Body of pancreas (tissue), 4 donors: ENCODE measurements around the gene OR6P1. TPM values are rescaled to one million over a fixed set of nuclear protein-coding genes. Genes with fewer than 3 reads are reported as not detected.

Experiments
- ATAC-seq: fragments of 150-250 bp; one replicate; pipeline ENCODE4 v1.9.1; 2016
- DNase-seq, 4 donors: peaks; one replicate each; pipeline ENCODE4 v3.0.0-alpha.2; 2019
- H3K27ac ChIP-seq, 4 donors: fragments of 200-600 bp; sonication (generic); 1 replicate in 3 of 4; 2 replicates in 1 of 4; pipeline versions ENCODE4 v1.5.1 to v1.6.1; 2016 to 2019; ENCODE audit warnings: mild to moderate bottlenecking in 1 of 4, mixed read lengths in 1 of 4, moderate library complexity in 1 of 4
- H3K27me3 ChIP-seq, 2 donors: fragments of 200-600 bp; sonication (generic); one replicate each; pipeline ENCODE4 v1.6.0; 2016; ENCODE audit warnings: mild to moderate bottlenecking in 1 of 2
- H3K36me3 ChIP-seq, 2 donors: fragments of 200-600 bp; sonication (generic); replicated peaks in 1 of 2; 2 replicates each; pipeline ENCODE4 v1.5.1; 2016; ENCODE audit warnings: low read depth in 2 of 2; ENCODE audit not compliant: insufficient read depth in 1 of 2
- H3K4me1 ChIP-seq: fragments of 200-600 bp; sonication (generic); one replicate; pipeline ENCODE4 v1.6.0; 2016
- H3K4me3 ChIP-seq, 2 donors: fragments of 200-600 bp; sonication (generic); 1 replicate in 1 of 2; 2 replicates in 1 of 2; pipeline ENCODE4 v1.5.1; 2016 to 2019
- H3K9me3 ChIP-seq, 3 donors: fragments of 200-600 bp; sonication (generic); 1 replicate in 2 of 3; 2 replicates in 1 of 3; pipeline ENCODE4 v1.5.1; 2016
- CTCF ChIP-seq, 7 experiments: fragments of 450-650 bp in 4 of 7; fragments of 200-600 bp in 3 of 7; sonication (generic) in 3 of 7; IDR thresholded peaks; one replicate each; pipeline ENCODE4 v1.5.1; 2016 to 2019; ENCODE audit warnings: antibody characterized with exemption in 7 of 7
- POLR2A ChIP-seq, 3 donors: fragments of 450-650 bp; IDR thresholded peaks; one replicate each; pipeline ENCODE4 v1.6.1; 2016; ENCODE audit warnings: antibody characterized with exemption in 3 of 3, mild to moderate bottlenecking in 2 of 3
- WGBS, 2 donors: methylation state at CpG; one replicate each; pipeline ENCODE4 v1.1.5; 2017; 5-methylcytosine and 5-hydroxymethylcytosine counted together
- intact Hi-C: fragments of 100-400 bp; cut with DNase I; formaldehyde crosslinking; loops from one replicate; pipeline ENCODE4 v1.15.1; 2023
- total RNA-seq, 2 donors: library from RNA; depleted of rRNA; stranded (reverse); fragments of >200 nt; gene quantifications; one replicate each; pipeline ENCODE4 v1.1.0, GENCODE V29; 2016

The OR6P1 gene
- total RNA-seq, 2 donors from 2014 or later, result not detected

DNA sequence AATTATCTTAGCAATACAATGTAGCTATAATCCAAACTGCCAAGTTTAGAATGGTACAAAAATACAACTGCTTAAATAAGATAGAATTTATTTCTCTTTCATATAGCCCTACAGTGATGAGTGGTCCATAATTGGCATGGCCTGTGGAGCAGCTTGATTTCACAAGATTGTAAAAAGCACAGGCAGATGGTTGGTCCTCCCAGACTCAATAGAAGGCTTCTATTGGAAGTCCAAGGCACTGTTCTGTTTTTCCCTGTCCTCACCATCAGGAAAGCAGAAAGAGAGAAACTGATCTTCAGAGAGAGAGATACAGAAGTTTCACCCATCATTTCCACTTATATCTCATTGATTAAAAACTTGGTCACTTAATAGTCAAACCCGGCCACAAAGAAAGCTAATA is 1.8 kb upstream of the OR6P1 start:
- Histone ChIP-seq H3K36me3 (no peaks in the 10 kb centered on the region), H3K27ac (no peak overlapping the region), H3K4me3 (no peak overlapping the region), H3K9me3 (no peaks in the 10 kb centered on the region), H3K4me1 (no peaks in the 10 kb centered on the region), H3K27me3 (no peaks in the 10 kb centered on the region)
- intact Hi-C loops, result no loop called here
- no peak for DNase-seq
- 43 to 53% methylated on average over 1 of the region's 1 CpG for WGBS, 2 donors
- TF ChIP-seq POLR2A (IDR thresholded peaks at IDR 0.05) (no peak), CTCF (IDR thresholded peaks at IDR 0.05) (no peak)
- ATAC-seq, result no peak

- no peak for ATAC-seq
Measured at GRCh38 chr1:158564608-158565007, 5.8 kb downstream of the OR6P1 start.

GRCh38 chr1:158563853-158564252 is 6.5 kb downstream of the OR6P1 start:
- 43 to 58% methylated on average over 2 of the region's 2 CpGs for WGBS, 2 donors
- no peak for ATAC-seq
- intact Hi-C loops, result no loop called here
- Histone ChIP-seq H3K9me3 (no peaks in the 10 kb centered on the region), H3K36me3 (no peaks in the 10 kb centered on the region), H3K4me3 (no peak overlapping the region), H3K4me1 (no peaks in the 10 kb centered on the region), H3K27ac (no peak overlapping the region), H3K27me3 (no peaks in the 10 kb centered on the region)
- DNase-seq, result no peak
- TF ChIP-seq POLR2A (IDR thresholded peaks at IDR 0.05), result no peak
- TF ChIP-seq CTCF (IDR thresholded peaks at IDR 0.05), result no peak

More at GRCh38 chr1:158564608-158565007, 5.8 kb downstream of the OR6P1 start:
- TF ChIP-seq POLR2A (IDR thresholded peaks at IDR 0.05) (no peak), CTCF (IDR thresholded peaks at IDR 0.05) (no peak)
- no peaks in the 10 kb centered on the region for H3K36me3 ChIP-seq
- H3K4me3 ChIP-seq, result no peak overlapping the region
- no peak for DNase-seq
- no peak overlapping the region for H3K27ac ChIP-seq
- no peaks in the 10 kb centered on the region for H3K4me1 ChIP-seq
- no peaks in the 10 kb centered on the region for H3K9me3 ChIP-seq
- 39 to 55% methylated on average over 2 of the region's 2 CpGs for WGBS, 2 donors
- intact Hi-C loops, result no loop called here
- H3K27me3 ChIP-seq, result no peaks in the 10 kb centered on the region

GRCh38 chr1:158559696-158560095 is 10.7 kb downstream of the OR6P1 start:
- H3K9me3 ChIP-seq, result no peaks in the 10 kb centered on the region
- no peak for TF ChIP-seq CTCF (IDR thresholded peaks at IDR 0.05)
- no peak for TF ChIP-seq POLR2A (IDR thresholded peaks at IDR 0.05)
- no peaks in the 10 kb centered on the region for H3K4me1 ChIP-seq
- ATAC-seq (no peak), DNase-seq (no peak)
- no peak overlapping the region for H3K27ac ChIP-seq
- 69 to 72% methylated on average over 1 of the region's 1 CpG for WGBS, 2 donors
- H3K36me3 ChIP-seq, result no peaks in the 10 kb centered on the region
- no peaks in the 10 kb centered on the region for H3K27me3 ChIP-seq
- no peak overlapping the region for H3K4me3 ChIP-seq
- intact Hi-C loops, result no loop called here

GRCh38 chr1:158554352-158554751 is 16.0 kb downstream of the OR6P1 start, which contains the start of gene OR6Y1:
TSS of gene OR6Y1 (minus strand) at chr1:158554405. CDS start at chr1:158548105, 6,300 bp downstream.
- Histone ChIP-seq H3K4me3 (no peak within 1 kb of the TSS), H3K36me3 (no peaks in the 10 kb centered on the region), H3K27me3 (no peaks in the 10 kb centered on the region), H3K9me3 (no peaks in the 10 kb centered on the region), H3K27ac (no peak within 1 kb of the TSS), H3K4me1 (no peaks in the 10 kb centered on the region)
- TF ChIP-seq POLR2A (IDR thresholded peaks at IDR 0.05) (no peak), CTCF (IDR thresholded peaks at IDR 0.05) (no peak)
- WGBS, 2 donors, result 60 to 63% methylated on average over 3 of the region's 3 CpGs
- intact Hi-C loops, result no loop called here
- DNase-seq, result no peak
- no peak for ATAC-seq
